ENCODE data around the gene ZNF146.
"Not testable (repeated sequence)": the region's sequence is repeated elsewhere in the genome, so short reads cannot be mapped to it uniquely, and the experiment has no call there.

ZNF146 gene

DNA sequence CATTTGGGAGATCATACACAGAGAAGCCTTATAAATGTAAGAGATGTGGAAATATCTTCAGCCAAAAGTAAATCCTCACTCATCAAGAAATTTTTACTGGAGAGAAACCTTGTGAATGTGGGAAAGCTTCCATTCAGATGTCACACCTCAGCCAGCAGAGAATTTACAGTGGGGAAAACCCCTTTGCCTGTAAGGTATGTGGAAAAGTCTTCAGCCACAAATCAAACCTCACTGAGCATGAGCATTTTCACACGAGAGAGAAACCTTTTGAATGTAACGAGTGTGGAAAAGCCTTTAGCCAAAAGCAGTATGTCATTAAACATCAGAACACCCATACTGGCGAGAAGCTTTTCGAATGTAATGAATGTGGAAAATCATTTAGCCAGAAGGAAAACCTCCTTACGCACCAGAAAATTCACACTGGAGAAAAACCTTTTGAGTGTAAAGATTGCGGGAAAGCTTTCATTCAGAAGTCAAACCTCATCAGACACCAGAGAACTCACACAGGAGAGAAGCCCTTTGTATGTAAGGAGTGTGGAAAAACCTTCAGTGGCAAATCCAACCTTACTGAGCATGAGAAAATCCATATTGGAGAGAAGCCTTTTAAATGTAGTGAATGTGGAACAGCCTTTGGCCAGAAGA lies 21.5 kb downstream of the ZNF146 start:
- no peak for DNase-seq

DNA sequence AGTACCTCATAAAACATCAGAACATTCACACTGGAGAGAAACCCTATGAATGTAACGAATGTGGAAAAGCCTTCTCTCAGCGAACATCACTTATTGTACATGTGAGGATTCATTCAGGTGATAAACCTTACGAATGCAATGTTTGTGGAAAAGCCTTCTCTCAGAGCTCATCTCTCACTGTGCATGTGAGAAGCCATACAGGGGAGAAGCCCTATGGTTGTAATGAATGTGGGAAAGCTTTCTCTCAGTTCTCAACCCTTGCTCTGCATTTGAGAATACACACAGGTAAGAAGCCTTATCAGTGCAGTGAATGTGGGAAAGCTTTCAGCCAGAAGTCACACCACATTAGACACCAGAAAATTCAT lies 22.0 kb downstream of the ZNF146 start:
- DNase-seq, result no peak

DNA sequence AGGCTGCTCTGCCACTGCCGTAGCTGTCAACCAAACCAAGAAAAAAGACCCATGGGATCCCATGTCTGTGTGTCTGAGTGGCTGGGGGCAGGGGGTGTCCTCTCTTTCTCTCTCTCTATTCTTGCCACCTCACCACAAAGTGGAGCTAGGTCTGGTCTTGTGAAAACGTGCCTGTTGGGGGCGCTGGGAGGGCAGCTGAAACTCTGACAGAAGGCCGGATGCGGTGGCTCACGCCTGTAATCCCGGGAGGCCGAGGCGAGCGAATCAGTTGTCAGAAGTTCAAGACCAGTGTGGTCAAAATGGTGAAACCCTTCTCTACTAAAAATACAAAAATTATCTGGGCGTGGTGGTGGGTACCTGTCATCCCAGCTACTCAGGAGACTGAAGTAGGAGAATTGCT lies 29.2 kb downstream of the ZNF146 start:
- no peak for DNase-seq

DNA sequence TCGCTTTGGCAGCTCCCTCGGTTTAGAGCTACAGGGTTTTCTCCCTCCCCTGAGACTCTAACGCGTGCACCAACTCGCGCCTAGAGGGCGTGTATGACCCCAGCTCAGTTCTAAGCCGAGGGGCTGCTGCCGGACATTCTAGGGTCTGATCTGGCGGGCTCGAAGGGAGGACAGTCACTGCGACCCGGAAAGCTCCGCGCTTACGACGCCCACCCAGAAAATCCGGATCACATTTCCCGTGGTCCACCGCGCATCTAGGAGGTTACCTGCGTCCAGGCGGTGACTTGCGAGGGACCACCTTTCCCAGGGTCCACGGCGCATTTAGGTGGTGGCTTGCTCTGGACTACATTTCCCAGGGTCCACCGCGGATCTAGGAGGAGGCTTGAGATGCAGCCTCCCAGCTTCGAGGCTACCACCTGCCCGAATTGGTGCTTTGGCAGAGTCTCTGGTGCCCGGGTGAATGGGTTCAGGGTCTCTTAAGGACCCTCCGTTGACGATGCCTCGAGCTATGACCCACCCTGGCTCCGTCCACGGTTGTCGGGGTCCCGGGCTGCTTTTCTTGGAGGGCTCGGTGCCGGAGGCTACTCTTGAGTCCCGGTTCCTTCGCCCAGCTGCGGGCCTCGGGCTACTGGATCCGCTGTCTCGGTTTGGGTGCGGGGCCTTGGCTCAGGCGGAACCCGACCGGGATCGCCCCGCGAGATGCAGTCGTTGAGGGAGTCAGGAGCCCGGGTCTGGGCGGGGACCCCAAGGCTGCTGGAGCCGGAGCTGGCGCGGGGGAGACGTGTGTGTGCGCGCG lies 30.5 kb downstream of the ZNF146 start:
- DNase-seq, result no peak

DNA sequence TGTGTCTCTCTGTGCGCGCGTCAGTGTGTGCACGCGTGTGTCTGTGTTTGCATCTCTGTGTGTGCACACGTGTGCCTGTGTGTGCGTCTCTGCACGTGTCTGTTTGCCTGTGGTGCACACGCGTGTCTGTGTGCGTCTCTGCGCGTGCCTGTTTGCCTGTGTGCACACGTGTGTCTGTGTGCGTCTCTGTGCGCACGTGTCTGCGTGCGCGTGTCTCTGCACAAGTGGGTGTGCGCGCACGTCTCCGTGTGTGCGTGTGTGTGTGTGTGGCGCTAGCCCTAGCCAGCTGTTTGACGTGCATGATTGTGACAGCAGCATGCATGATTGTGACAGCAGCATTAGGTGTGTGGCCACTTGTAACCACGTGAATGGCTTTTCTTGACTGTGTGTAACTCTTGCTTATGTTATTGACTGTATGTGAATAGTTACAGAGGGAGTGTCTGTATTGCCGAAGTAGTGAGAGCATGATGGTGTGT lies 31.1 kb downstream of the ZNF146 start:
- no peak for DNase-seq

DNA sequence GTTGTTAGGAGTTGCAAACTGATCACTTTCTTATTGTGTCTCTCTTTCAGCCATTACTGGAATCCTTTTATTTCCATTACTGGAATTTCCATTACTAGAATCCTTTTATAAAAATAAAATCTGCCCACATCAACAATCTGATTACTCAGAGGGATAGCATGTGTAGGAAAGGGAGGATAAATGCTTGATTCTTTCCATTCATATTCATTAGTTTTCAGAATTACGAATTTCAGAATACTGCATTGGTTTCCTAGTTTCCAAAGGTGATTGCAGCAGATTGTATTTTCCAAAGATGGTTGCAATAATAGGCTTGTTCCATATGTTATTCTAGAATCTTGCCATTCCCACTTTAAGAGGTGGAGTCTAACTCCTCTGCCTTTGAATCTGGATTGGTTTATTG lies 37.1 kb downstream of the ZNF146 start:
- no peak for DNase-seq

DNA sequence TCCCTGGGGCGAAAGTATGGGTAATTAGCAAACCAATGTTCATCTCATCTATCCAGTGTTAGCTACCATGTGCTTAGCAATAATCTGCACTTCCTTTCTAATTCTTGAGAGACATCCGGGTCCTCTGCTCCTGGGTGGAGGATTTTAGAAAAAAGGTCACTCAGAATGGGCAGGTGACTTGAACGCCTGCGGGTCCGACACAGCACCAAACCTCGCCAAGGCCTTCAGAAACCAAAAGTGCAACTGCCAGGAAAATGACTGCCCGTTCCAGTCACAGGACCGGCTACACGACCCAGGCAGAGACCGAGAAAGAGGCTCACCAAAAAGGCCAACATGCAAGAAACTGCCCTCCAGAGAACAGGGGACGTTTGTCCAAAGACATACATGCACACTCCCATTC lies 39.9 kb downstream of the ZNF146 start:
- DNase-seq, result no peak

DNA sequence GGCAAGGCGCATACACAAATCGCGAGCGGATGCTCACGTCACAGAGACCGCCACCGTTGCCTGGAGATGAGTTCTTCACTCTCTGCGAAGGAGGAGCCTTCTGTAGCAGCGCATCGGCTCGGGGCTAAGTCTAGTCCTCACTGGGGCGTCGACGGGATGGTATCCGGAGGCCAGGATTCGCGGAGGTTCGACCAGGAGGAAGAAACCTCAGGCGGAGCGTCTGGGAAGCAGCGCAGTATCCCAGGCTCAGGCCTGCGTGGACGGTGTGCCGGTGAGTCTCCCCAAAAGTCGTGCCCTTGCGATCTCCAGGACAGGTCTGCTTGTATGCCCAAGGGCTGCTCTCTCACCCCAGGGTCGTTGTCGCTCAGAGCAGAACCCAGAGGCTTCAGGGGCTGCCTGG lies 40.4 kb downstream of the ZNF146 start:
- no peak for DNase-seq

DNA sequence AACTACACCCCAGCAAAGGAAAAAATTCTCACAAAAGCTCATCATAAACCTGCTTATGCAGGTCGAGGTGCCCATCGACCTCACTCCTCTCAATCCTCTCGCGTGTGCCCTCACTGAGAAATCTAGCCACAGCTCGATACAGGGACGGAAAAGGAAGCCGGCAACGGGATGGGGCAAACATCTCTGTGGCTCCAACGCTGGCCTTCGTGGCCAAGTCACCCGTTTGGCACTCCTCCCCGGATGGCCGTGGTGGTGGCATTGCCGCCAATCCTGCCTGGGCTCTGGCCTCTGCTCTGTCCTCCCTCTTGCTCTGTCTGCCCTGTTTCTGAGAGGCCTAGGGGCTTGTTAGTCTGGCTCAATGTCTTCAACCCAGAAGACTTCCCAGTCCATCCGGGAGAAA lies 41.2 kb downstream of the ZNF146 start:
- no peak for DNase-seq

DNA sequence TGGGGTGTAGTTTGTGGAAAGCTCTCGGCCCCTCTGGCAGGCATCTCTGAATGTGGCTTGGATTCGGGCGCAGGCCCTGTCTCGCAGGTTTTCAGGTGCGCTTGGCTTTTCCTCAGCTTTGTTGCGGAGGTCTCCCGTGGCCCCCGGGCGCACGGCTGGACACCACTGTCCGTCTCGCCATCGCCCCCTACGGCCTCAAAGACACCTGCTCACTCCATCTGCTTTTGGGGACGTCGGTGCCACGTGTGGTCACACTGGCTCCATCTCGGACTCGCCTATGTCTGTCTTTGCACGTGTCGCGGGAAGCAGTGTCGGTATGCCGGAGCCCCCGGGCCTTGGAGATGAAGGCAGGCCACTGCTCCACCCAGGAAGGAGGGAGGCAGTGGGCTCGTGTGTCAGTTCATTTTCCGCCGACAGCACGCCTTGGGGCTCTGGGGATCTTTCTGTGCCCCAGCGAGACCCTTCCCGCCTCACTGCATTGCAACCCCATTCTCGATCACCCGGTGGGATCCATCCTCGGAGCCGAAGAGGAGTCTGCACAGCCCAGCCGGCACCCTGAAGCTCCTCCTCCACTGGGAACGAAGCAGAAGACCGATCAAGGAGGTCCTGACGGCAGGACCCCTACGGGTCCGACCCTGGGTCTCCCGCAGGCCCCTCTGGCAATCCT lies 42.1 kb downstream of the ZNF146 start:
- DNase-seq, result no peak

DNA sequence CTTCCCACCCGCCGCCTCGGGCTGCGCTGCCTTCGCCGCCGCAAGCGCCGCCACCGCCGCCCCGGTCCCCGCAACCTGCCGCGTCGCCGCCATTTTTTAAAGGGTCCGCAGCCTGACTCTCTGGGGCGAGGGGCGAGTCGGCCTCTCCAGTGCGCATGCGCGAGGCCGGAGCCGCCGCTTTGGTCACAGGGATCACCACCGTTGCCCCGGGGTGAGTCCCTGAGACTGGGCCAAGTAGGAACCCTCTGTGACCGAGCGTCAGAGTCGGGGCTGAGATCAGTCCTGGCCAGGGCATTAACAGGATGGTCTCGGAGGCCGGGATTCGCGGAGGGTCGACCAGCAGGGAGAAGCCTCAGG lies 42.6 kb downstream of the ZNF146 start:
- DNase-seq, result no peak

DNA sequence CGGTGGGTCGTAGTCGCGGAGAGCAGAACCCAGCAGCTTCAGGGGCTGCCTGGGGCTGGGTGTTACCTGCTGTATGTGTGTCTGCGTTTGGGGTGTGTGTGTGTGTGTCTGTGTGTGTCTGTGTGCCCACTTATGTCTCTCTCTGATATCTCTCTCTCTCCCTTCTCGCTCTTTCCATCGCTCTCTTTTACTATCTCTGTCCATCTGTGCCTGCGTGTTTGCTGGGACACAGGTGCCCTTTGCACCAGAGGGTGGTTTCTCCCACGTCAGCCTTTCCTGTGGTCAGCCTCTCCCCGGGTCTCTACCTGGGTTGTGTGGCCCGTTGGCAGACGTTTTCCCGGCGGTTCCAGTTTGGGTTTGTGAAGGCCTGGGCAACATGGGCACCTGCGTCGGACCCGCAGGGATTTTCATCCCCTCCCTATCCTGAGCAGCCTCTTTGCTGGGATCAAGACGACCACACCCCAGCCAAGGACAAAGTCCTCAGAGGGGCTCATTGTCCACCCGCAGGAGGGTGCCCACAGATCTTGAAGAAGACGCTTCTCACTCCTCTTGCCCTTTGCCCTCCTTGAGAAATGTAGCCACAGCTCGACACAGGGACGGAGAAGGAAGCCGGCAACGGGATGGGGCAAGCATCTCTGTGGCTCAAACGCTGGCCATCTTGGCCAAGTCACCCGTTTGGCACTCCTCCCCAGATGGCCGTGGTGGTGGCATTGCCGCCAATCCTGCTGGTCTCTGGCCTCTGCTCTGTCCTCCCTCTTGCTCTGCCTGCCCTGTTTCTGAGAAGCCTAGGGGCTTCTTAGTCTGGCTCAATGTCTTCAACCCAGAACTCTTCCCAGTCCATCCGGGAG lies 43.3 kb downstream of the ZNF146 start:
- no peak for DNase-seq

DNA sequence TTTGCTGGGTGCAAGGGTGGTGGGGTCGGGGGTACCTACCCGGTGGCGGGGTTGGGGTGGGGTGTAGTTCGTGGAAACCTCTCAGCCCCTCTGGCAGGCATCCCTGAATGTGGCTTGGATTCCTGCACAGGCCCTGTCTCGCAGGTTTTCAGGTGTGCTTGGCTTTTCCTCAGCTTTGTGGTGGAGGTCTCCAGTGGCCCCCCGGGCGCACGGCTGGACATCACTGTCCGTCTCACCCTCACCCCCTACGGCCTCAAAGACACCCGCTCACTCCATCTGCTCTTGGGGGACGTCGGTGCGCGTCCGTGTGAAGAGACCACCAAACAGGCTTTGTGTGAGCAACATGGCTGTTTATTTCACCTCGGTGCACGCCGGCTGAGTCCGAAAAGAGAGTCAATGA lies 44.3 kb downstream of the ZNF146 start:
- no peak for DNase-seq

DNA sequence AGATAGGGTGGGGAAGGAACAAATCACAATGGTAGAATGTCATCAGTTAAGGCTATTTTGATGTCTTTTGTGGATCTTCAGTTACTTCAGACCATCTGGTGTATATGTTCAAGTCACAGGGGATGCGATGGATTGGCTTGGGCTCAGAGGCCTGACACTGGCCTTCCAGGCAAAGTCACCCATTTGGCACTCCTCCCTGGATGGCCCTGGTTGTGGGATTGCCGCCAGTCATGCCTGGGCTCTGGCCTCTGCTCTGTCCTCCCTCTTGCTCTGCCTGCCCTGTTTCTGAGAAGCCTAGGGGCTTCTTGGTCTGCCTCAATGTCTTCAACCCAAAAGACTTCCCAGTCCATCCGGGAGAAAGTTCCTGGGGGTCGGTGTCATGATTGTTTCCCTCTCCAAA lies 50.2 kb downstream of the ZNF146 start:
- no peak for DNase-seq

DNA sequence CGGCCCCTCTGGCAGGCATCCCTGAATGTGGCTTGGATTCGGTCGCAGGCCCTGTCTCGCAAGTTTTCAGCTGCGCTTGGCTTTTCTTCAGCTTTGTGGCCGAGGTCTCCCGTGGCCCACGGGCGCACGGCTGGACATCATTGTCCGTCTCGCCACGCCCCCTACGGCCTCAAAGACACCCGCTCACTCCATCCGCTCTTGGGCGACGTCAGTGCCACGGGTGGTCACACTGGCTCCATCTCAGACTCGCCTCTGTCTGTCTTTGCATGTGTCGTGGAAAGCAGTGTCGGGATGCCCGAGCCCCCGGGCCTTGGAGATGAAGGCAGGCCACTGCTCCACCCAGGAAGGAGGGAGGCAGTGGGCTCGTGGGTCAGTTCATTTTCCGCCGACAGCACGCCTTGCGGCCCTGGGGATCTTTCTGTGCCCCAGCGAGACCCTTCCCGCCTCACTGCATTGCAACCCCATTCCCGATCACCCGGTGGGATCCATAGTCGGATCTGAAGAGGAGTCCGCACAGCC lies 51.0 kb downstream of the ZNF146 start:
- DNase-seq, result no peak

DNA sequence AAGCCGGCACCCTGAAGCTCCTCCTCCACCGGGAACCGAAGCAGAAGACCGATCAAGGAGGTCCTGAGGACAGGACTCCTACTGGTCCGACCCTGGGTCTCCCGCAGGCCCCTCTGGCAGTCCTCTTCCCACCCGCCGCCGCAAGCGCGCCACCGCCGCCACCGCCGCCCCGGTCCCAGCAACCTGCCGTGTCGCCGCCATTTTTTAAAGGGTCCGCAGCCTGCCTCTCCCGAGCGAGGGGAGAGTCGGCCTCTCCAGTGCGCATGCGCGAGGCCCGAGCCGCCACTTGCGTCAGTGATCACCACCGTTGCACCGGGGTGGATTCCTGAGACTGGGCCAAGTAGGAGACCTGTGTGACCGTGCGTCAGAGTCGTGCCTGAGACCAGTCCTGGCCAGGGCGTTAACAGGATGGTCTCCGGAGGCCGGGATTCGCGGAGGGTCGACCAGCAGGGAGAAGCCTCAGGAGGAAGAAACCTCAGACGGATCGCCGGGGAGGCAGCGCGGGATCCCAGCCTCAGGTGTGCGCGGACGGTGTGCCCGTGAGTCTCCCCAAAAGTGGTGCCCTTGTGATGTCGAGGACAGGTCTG lies 51.6 kb downstream of the ZNF146 start:
- no peak for DNase-seq

DNA sequence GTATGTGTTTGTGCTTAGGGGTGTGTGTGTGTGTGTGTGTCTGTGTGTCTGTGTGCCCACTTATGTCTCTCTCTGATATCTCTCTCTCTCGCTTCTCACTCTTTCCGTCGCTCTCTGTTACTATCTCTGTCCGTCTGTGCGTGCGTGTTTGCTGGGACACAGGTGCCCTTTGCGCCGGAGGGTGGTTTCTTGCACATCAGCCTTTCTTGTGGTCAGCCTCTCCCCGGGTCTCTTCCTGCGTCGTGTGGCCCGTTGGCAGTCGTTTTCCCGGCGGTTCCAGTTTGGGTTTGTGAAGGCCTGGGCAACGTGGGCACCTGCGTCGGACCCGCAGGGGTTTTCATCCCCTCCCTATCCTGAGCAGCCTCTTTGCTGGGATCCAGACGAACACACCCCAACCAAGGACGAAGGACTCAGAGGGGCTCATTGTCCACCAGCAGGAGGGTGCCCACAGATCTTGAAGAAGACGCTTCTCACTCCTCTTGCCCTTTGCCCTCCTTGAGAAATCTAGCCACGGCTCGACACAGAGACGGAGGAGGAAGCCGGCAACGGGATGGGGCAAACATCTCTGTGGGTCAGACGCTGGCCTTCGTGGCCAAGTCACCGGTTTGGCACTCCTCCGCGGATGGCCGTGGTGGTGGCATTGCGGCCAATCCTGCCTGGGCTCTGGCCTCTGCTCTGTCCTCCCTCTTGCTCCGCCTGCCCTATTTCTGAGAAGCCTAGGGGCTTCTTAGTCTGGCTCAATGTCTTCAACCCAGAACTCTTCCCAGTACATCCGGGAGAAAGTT lies 52.3 kb downstream of the ZNF146 start:
- DNase-seq, result no peak

DNA sequence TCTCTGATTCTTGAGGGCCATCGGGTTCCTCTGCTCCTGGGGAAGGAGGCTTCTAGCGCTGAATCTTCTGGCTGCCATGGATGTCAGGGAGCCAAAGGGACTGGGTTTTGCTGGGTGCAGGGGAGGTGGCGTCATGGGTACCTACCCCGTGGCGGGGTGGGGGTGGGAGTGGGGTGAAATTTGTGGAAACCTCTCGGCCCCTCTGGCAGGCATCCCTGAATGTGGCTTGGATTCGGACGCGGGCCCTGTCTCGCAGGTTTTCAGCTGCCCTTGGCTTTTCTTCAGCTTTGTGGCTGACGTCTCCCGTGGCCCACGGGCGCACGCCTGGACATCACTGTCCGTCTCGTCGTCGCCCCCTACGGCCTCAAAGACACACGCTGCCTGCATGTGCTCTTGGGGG lies 53.2 kb downstream of the ZNF146 start:
- DNase-seq, result not testable (repeated sequence)

DNA sequence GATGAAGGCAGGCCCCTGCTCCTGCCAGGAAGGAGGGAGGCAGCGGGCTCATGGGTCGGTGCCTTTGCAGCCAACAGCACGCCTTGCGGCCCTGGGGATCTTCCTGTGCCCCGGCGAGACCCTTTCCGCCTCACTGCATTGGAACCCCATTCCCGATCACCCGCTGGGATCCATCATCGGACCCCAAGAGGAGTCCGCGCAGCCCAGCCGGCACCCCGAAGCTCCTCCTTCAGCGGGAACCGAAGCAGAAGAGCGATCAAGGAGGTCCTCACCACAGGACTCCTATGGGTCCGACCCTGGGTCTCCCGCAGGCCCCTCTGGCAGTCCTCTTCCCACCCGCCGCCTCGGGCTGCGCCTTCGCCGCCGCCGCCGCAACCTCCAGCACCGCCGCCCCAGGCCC lies 53.7 kb downstream of the ZNF146 start:
- not testable (repeated sequence) for DNase-seq

DNA sequence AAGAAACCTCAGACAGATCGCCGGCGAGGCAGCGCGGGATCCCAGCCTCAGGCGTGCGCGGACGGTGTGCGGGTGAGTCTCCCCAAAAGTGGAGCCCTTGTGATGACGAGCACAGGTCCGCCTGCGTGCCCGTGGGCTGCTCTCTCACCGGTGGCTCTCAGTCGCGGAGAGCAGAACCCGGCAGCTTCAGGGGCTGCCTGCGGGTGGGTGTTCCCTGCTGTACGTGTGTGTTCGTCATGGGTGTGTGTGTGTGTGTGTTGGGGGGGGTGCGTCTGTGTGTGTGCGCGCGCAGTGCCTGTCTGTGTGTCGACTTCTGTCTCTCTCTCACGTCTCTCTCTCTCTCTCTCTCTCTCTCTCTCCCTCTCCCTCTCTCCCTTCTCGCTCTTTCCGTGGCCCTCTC lies 54.4 kb downstream of the ZNF146 start:
- not testable (repeated sequence) for DNase-seq

All from T-helper 1 cell (primary cell).